Lung (tissue), 12 donors: ENCODE results near the gene HOXC9. TPM values are rescaled to one million over a fixed set of nuclear protein-coding genes. Genes with fewer than 3 reads are reported as not detected.

Experiments used
- ATAC-seq: fragments of 200-7000 bp; cut with Tn5 transposase; one replicate; pipeline ENCODE4 v1.9.1; 2020; ENCODE audit warnings: moderate number of reproducible peaks; ENCODE audit not compliant: insufficient read depth, low FRiP score
- DNase-seq, 3 donors: peaks; one replicate each; pipeline ENCODE4 v3.0.0-alpha.2; 2013 to 2017
- H3K27ac ChIP-seq, 2 donors: one replicate each; pipeline ENCODE4 v1.5.1; 2013; ENCODE audit warnings: mild to moderate bottlenecking in 2 of 2, moderate library complexity in 2 of 2, control low read depth in 1 of 2, inconsistent platforms in 1 of 2, low read depth in 1 of 2, low read length in 1 of 2
- H3K27me3 ChIP-seq, 3 donors: one replicate each; pipeline ENCODE4 v1.5.1; 2013; ENCODE audit warnings: low read length in 2 of 3; ENCODE audit not compliant: control insufficient read depth in 3 of 3, insufficient read depth in 3 of 3
- H3K36me3 ChIP-seq, 4 donors: one replicate each; pipeline ENCODE4 v1.5.1; 2013; ENCODE audit warnings: low read length in 4 of 4, mild to moderate bottlenecking in 1 of 4, moderate library complexity in 1 of 4; ENCODE audit not compliant: control insufficient read depth in 4 of 4, insufficient read depth in 4 of 4
- H3K4me1 ChIP-seq, 5 donors: one replicate each; pipeline ENCODE4 v1.5.1; 2013; ENCODE audit warnings: low read length in 5 of 5, mild to moderate bottlenecking in 2 of 5, moderate library complexity in 1 of 5; ENCODE audit not compliant: control insufficient read depth in 5 of 5, insufficient read depth in 5 of 5
- H3K4me3 ChIP-seq: one replicate; pipeline ENCODE4 v1.5.1; 2013; ENCODE audit warnings: mild to moderate bottlenecking, control low read depth, moderate library complexity
- H3K9ac ChIP-seq, 2 donors: one replicate each; pipeline ENCODE4 v1.5.1; 2013; ENCODE audit warnings: low read length in 2 of 2, control low read depth in 1 of 2; ENCODE audit not compliant: insufficient read depth in 1 of 2
- H3K9me3 ChIP-seq, 4 donors: one replicate each; pipeline ENCODE4 v1.5.1; 2013; ENCODE audit warnings: low read length in 3 of 4, mild to moderate bottlenecking in 1 of 4, moderate library complexity in 1 of 4; ENCODE audit not compliant: control insufficient read depth in 4 of 4, insufficient read depth in 3 of 4
- WGBS, 2 donors: extraction: QIAGEN DNeasy Blood & Tissue Kit; methylation state at CpG; one replicate each; pipeline ENCODE4 v1.1.7; 2013; 5-methylcytosine and 5-hydroxymethylcytosine counted together
- polyA plus RNA-seq, 2 donors: library from polyadenylated mRNA; stranded (reverse); fragments of 200-250 nt; gene quantifications; one replicate each; pipeline ENCODE4 v1.2.1, GENCODE V29; 2013
- total RNA-seq, 2 donors: library from RNA; depleted of rRNA in 1 of 2; stranded (reverse); fragments of >200 nt in 1 of 2; gene quantifications; one replicate each; pipeline ENCODE4 v1.2.1, GENCODE V29; 2014 to 2021
- TF ChIP-seq, protein P1 (sequence below): IDR thresholded peaks from 2 replicates; pipeline ENCODE4 v1.5.1; 2012; ENCODE audit warnings: mild to moderate bottlenecking; ENCODE audit errors: control extremely low read depth, extremely low read depth
- donor health status: control.
- donor health status: control.
- donor health status: Bipolar disorder and iron deficiency.
- donor health status: healthy.
- donor health status: DM: yes; HTN: yes; CAD: no.

The HOXC9 gene
- total and polyA plus RNA-seq, 4 donors = 0.08 to 0.18 TPM; not detected in 2

DNA sequence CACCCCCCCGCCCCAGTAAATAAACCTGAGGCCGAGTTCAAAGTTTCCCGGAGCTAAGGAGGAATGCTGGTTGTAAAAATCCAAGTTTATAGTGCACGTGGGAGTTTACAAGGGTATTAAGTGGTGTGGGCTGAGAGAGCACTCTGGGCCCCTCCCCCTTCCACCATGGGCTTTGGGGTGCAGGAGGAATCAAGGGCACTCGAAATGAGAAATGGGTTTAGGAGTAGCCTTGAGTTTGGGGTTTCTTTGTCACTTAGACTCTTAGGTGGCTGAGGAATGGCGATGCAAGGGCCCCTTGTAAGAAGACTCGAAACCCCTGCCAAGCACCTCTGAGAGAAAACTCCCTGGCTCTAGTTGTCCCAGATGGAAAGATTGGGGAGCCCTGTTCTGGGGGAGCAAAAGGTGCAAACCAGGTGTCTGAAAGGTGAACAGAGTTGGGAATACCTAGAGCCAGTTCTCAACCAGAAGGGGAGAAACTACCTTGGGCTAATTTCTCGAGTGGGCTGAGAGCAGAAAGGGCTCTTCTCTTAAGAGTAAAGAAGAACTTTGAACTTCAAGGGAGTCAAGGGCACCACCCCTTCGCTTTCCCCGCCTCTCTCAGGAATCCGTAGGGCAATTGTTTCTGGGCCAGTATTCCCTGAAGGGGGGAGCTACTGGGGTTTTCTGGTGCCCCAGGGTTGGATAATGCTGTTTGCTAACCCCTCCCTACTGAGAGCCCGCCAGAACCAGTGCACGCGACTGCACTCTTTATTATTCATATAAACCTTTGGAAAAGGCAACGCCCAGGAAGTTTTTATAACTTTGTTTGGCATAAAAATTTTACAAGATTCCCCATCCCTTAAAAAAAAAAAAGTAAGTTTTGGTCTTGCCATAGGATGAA, 21.2 kb upstream of the HOXC9 start:
- no peak overlapping the region for H3K4me3 ChIP-seq
- H3K27ac ChIP-seq = no peak overlapping the region
- 9 to 16% methylated on average over 15 of the region's 15 CpGs for WGBS, 2 donors
- no peak for DNase-seq
- peaks cover 0 to 21% (median 0%) of the 10 kb centered on the region in 4 donors for H3K9me3 ChIP-seq
- no peak for ATAC-seq
- no peak overlapping the region for H3K9ac ChIP-seq
- no peaks in the 10 kb centered on the region for H3K36me3 ChIP-seq
- H3K4me1 ChIP-seq = peaks cover 0 to 13% (median 4%) of the 10 kb centered on the region in 5 donors
- H3K27me3 ChIP-seq = peaks cover 30 to 99% (median 87%) of the 10 kb centered on the region in 3 donors
- TF ChIP-seq, protein P1, sequence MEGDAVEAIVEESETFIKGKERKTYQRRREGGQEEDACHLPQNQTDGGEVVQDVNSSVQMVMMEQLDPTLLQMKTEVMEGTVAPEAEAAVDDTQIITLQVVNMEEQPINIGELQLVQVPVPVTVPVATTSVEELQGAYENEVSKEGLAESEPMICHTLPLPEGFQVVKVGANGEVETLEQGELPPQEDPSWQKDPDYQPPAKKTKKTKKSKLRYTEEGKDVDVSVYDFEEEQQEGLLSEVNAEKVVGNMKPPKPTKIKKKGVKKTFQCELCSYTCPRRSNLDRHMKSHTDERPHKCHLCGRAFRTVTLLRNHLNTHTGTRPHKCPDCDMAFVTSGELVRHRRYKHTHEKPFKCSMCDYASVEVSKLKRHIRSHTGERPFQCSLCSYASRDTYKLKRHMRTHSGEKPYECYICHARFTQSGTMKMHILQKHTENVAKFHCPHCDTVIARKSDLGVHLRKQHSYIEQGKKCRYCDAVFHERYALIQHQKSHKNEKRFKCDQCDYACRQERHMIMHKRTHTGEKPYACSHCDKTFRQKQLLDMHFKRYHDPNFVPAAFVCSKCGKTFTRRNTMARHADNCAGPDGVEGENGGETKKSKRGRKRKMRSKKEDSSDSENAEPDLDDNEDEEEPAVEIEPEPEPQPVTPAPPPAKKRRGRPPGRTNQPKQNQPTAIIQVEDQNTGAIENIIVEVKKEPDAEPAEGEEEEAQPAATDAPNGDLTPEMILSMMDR = no peak

DNA sequence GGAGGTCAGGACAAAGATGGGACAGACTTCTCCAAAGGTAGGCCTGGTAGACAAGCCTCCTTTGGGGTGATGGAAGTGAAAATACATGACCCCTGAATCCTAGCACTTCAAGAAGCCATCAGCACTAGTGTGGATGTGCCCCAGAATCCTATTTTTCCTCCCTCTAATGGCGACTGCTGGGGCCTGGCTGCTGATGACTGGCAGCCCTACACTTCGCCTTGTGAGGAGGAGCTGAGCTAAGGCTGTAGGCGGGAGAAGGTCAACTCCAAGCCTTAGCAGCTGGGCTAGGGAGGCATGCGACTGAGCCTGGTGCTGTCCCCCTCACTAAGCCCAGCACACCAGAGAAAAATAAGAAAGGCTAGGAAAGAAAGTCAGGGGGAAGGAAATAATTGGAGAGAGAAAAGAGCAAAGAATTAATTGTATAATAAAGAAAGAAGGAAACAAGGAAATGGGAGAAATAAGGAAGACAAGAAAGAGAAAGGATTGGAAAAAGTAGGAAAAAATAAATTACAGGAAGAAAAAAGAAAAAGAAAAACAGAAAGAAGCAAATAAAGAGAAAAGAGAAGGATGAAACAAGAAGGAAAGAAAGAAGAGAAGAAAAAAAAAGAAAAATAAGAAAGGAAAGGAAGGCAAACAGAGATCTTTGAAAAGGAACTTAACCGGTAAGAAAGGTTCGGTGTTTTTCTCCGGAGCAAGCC, 19.7 kb upstream of the HOXC9 start:
- Histone ChIP-seq H3K27ac (no peak overlapping the region), H3K9ac (no peak overlapping the region), H3K36me3 (no peaks in the 10 kb centered on the region), H3K4me3 (no peak overlapping the region), H3K9me3 (peaks cover 0 to 25% (median 0%) of the 10 kb centered on the region in 4 donors), H3K27me3 (peaks cover 25 to 99% (median 94%) of the 10 kb centered on the region in 3 donors), H3K4me1 (peaks cover 0 to 9% (median 8%) of the 10 kb centered on the region in 5 donors)
- WGBS, 2 donors = 16 to 33% methylated on average over 7 of the region's 7 CpGs
- TF ChIP-seq, protein P1 = no peak
- ATAC-seq (no peak), DNase-seq (no peak)

DNA sequence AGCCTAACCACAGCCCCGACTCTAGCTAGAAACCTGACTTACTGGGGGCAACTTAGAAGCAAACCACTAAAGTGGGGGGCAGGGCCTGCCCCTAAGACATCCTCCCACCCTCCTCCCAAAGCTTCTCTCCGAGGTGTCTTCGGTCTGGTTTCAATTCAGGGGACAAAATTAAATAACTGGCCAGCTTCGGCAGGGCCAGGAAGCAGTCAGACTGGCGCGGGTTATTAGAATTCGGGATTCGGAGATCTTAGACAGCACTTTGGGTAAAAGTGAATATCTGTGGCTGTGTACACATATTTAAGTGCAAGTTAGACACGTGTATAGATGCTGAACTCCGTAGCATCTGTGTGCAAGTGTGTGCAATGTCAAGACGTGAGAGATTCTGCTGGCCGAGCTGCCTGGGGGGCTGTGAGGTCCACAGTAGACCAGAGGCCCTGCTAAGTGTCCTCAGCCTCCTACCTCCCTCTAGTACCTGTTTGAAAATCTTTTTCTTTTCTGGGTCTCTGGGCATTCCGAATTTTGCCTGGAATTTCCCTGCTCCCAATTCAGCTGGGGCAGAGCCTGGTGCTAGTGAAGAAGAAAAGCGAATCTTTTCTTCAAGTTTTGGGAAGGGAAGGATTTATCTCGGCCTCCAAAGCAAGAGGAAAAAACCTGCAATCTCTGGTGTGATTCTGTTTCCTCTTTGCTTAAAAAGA, 19.0 kb upstream of the HOXC9 start:
- TF ChIP-seq, protein P1 = no peak
- Histone ChIP-seq H3K27me3 (peaks cover 32 to 99% (median 91%) of the 10 kb centered on the region in 3 donors), H3K36me3 (no peaks in the 10 kb centered on the region), H3K4me1 (peaks cover 0 to 15% (median 12%) of the 10 kb centered on the region in 5 donors), H3K9ac (no peak overlapping the region), H3K27ac (no peak overlapping the region), H3K4me3 (no peak overlapping the region), H3K9me3 (peaks cover 0 to 27% (median 0%) of the 10 kb centered on the region in 4 donors)
- ATAC-seq = no peak
- DNase-seq = no peak
- 23 to 30% methylated on average over 15 of the region's 15 CpGs for WGBS, 2 donors
